HG02623 (cell line): ENCODE measurements around the gene CDC42SE2.
"Not testable (repeated sequence)": the region's sequence is repeated elsewhere in the genome, so short reads cannot be mapped to it uniquely, and the experiment has no call there.

Source experiments
- ATAC-seq: cut with Tn5 transposase; IDR thresholded peaks from one replicate; pipeline ENCODE4 v1.9.1; 2021; ENCODE audit warnings: moderate library complexity; ENCODE audit not compliant: unreplicated experiment

The CDC42SE2 gene

GRCh38 chr5:131250751-131251475 lies 12.9 kb upstream of the CDC42SE2 start:
- no peak for ATAC-seq

- peak; percentile 89 for ATAC-seq
These were observed 11.1 kb upstream of the CDC42SE2 start for GRCh38 chr5:131252824-131253171.

GRCh38 chr5:131254025-131254424 lies 9.8 kb upstream of the CDC42SE2 start:
- not testable (repeated sequence) for ATAC-seq

GRCh38 chr5:131254741-131255140 lies 9.1 kb upstream of the CDC42SE2 start:
- ATAC-seq = no peak

GRCh38 chr5:131256507-131256823 lies 7.4 kb upstream of the CDC42SE2 start:
- no peak for ATAC-seq

GRCh38 chr5:131258733-131259132 lies 5.1 kb upstream of the CDC42SE2 start:
- no peak for ATAC-seq

GRCh38 chr5:131259326-131259725 lies 4.5 kb upstream of the CDC42SE2 start:
- ATAC-seq = no peak

GRCh38 chr5:131260895-131261294 lies 3.0 kb upstream of the CDC42SE2 start:
- no peak for ATAC-seq

GRCh38 chr5:131261483-131261882 lies 2.4 kb upstream of the CDC42SE2 start:
- no peak for ATAC-seq

GRCh38 chr5:131262953-131263541 lies 806 bp upstream of the CDC42SE2 start:
- no peak for ATAC-seq

GRCh38 chr5:131264451-131265099 lies 722 bp downstream of the CDC42SE2 start:
- ATAC-seq = no peak

- ATAC-seq = peak; percentile 19
These were observed 1.5 kb downstream of the CDC42SE2 start for GRCh38 chr5:131265311-131265803.

- no peak for ATAC-seq
These were observed 2.7 kb downstream of the CDC42SE2 start for GRCh38 chr5:131266370-131267060.

GRCh38 chr5:131268758-131269370 lies 5.0 kb downstream of the CDC42SE2 start:
- ATAC-seq = no peak

- ATAC-seq = no peak
These were observed 7.0 kb downstream of the CDC42SE2 start for GRCh38 chr5:131270809-131271208.

- not testable (repeated sequence) for ATAC-seq
These were observed 8.0 kb downstream of the CDC42SE2 start for GRCh38 chr5:131271888-131272287.

GRCh38 chr5:131272307-131272706 lies 8.5 kb downstream of the CDC42SE2 start:
- no peak for ATAC-seq

- ATAC-seq = no peak
These were observed 8.9 kb downstream of the CDC42SE2 start for GRCh38 chr5:131272724-131273123.

GRCh38 chr5:131274326-131275063 lies 10.6 kb downstream of the CDC42SE2 start:
- no peak for ATAC-seq

- ATAC-seq = no peak
These were observed 12.2 kb downstream of the CDC42SE2 start for GRCh38 chr5:131276072-131276471.

- no peak for ATAC-seq
These were observed 13.6 kb downstream of the CDC42SE2 start for GRCh38 chr5:131277447-131277846.
